Activated T-helper 1 cell treated with anti-CD3 and anti-CD28 coated beads, Interleukin-2, amount 50 U/mL, for 16 hours (primary cell): ENCODE data around the gene EBPL.
"Not testable (repeated sequence)": the region's sequence is repeated elsewhere in the genome, so short reads cannot be mapped to it uniquely, and the experiment has no call there.

Experiments used
- DNase-seq, 2 donors: peaks; one replicate each; pipeline ENCODE4 v3.0.0-alpha.2; 2020; ENCODE audit warnings: low read depth in 1 of 2, low spot score in 1 of 2

Gene EBPL

GRCh38 chr13:49690995-49691784 lies at the start of gene EBPL:
Gene EBPL, minus strand, starts transcription at chr13:49691486. Its CDS starts 62 bp downstream, at chr13:49691424.
- DNase-seq, result peak; percentile 72 to 77

- DNase-seq, result no peak
Measured at GRCh38 chr13:49740870-49741269, 49.6 kb upstream of the EBPL start.

- no peak for DNase-seq
Measured at GRCh38 chr13:49739498-49740187, 48.4 kb upstream of the EBPL start.

GRCh38 chr13:49733181-49733951 lies 42.1 kb upstream of the EBPL start:
- no peak for DNase-seq

- DNase-seq, result no peak
Measured at GRCh38 chr13:49731766-49732165, 40.5 kb upstream of the EBPL start.

GRCh38 chr13:49716615-49717014 lies 25.3 kb upstream of the EBPL start:
- no peak for DNase-seq

GRCh38 chr13:49714757-49715156 lies 23.5 kb upstream of the EBPL start:
- no peak for DNase-seq

- DNase-seq, result no peak
Measured at GRCh38 chr13:49711218-49711863, 20.1 kb upstream of the EBPL start.

GRCh38 chr13:49704264-49704663 lies 13.0 kb upstream of the EBPL start:
- not testable (repeated sequence) for DNase-seq

- no peak for DNase-seq
Measured at GRCh38 chr13:49701491-49701890, 10.2 kb upstream of the EBPL start.

GRCh38 chr13:49697468-49697867 lies 6.2 kb upstream of the EBPL start:
- no peak for DNase-seq

- DNase-seq, result no peak
Measured at GRCh38 chr13:49694446-49694845, 3.2 kb upstream of the EBPL start.

GRCh38 chr13:49693877-49694276 lies 2.6 kb upstream of the EBPL start:
- DNase-seq, result no peak

- DNase-seq, result no peak
Measured at GRCh38 chr13:49693191-49693733, 2.0 kb upstream of the EBPL start.

GRCh38 chr13:49690133-49690994 lies 922 bp downstream of the EBPL start:
- DNase-seq, result no peak

GRCh38 chr13:49683489-49683888 lies 7.8 kb downstream of the EBPL start:
- no peak for DNase-seq

GRCh38 chr13:49681842-49682435 lies 9.3 kb downstream of the EBPL start:
- DNase-seq, result no peak

- DNase-seq, result no peak
Measured at GRCh38 chr13:49679246-49679645, 12.0 kb downstream of the EBPL start.

GRCh38 chr13:49678191-49678914 lies 12.9 kb downstream of the EBPL start:
- no peak for DNase-seq
